ENCODE data around the gene TUBGCP3.

Gene TUBGCP3

GRCh38 chr13:112602189-112602588 lies 14.2 kb upstream of the TUBGCP3 start:
- no peak for DNase-seq (ENCODE audit: low read depth)
- no peak overlapping the region for H3K4me3 ChIP-seq (replicated peaks; ENCODE audit: low read depth, low read length)
- TF ChIP-seq CTCF (IDR thresholded peaks at IDR 0.05; ENCODE audit: low read length, missing control alignments): no peak

GRCh38 chr13:112601371-112601770 lies 13.4 kb upstream of the TUBGCP3 start:
- DNase-seq (ENCODE audit: low read depth): no peak
- H3K4me3 ChIP-seq (replicated peaks; ENCODE audit: low read depth, low read length): no peak overlapping the region
- no peak for TF ChIP-seq CTCF (IDR thresholded peaks at IDR 0.05; ENCODE audit: low read length, missing control alignments)

GRCh38 chr13:112596235-112596634 lies 8.3 kb upstream of the TUBGCP3 start:
- H3K4me3 ChIP-seq (replicated peaks; ENCODE audit: low read depth, low read length): no peak overlapping the region
- TF ChIP-seq CTCF (IDR thresholded peaks at IDR 0.05; ENCODE audit: low read length, missing control alignments): no peak
- no peak for DNase-seq (ENCODE audit: low read depth)

GRCh38 chr13:112592647-112593046 lies 4.7 kb upstream of the TUBGCP3 start:
- no peak overlapping the region for H3K4me3 ChIP-seq (replicated peaks; ENCODE audit: low read depth, low read length)
- DNase-seq (ENCODE audit: low read depth): no peak
- TF ChIP-seq CTCF (IDR thresholded peaks at IDR 0.05; ENCODE audit: low read length, missing control alignments): no peak

- no peak overlapping the region for H3K4me3 ChIP-seq (replicated peaks; ENCODE audit: low read depth, low read length)
- TF ChIP-seq CTCF (IDR thresholded peaks at IDR 0.05; ENCODE audit: low read length, missing control alignments): no peak
- no peak for DNase-seq (ENCODE audit: low read depth)
Measured at GRCh38 chr13:112592181-112592580, 4.2 kb upstream of the TUBGCP3 start.

- no peak for DNase-seq (ENCODE audit: low read depth)
- H3K4me3 ChIP-seq (replicated peaks; ENCODE audit: low read depth, low read length): peak overlapping the region; percentile 92
- TF ChIP-seq CTCF (IDR thresholded peaks at IDR 0.05; ENCODE audit: low read length, missing control alignments): no peak
Measured at GRCh38 chr13:112588490-112589297, 741 bp upstream of the TUBGCP3 start.
